Stimulated activated naive CD8-positive, alpha-beta T cell treated with anti-CD3 and anti-CD28 coated beads, Interleukin-15, amount 100 ng/mL, for 72 hours (primary cell): ENCODE measurements around the gene RELN.

Experiments
- ATAC-seq: fragments of 150-1000 bp; cut with Tn5 transposase; 2 replicates; pipeline ENCODE4 v1.10.0; 2021; ENCODE audit warnings: mild to moderate bottlenecking, moderate library complexity
- DNase-seq, 2 donors: peaks; one replicate each; pipeline ENCODE4 v3.0.0; 2021 to 2022
- H3K27ac Mint-ChIP-seq, 2 donors: one replicate each; pipeline ENCODE4 v1.8.0; 2022; ENCODE audit warnings: mild to moderate bottlenecking in 2 of 2, mixed read lengths in 2 of 2, moderate library complexity in 2 of 2
- H3K27me3 Mint-ChIP-seq: one replicate; pipeline ENCODE4 v1.8.0; 2022; ENCODE audit warnings: mixed read lengths
- H3K4me1 Mint-ChIP-seq: one replicate; pipeline ENCODE4 v1.8.0; 2022; ENCODE audit warnings: mild to moderate bottlenecking, mixed read lengths
- H3K4me3 Mint-ChIP-seq, 2 donors: one replicate each; pipeline ENCODE4 v1.8.0; 2022; ENCODE audit warnings: mild to moderate bottlenecking in 2 of 2, mixed read lengths in 2 of 2, moderate library complexity in 1 of 2
- H3K9me3 Mint-ChIP-seq, 2 donors: one replicate each; pipeline ENCODE4 v1.8.0; 2022; ENCODE audit warnings: mixed read lengths in 2 of 2

Gene RELN

GRCh38 chr7:103668279-103668941 is 321.0 kb downstream of the RELN start:
- no peaks in the 10 kb centered on the region for H3K9me3 Mint-ChIP-seq
- no peak for ATAC-seq
- no peak overlapping the region for H3K4me3 Mint-ChIP-seq
- H3K4me1 Mint-ChIP-seq: no peaks in the 10 kb centered on the region
- DNase-seq: no peak
- no peaks in the 10 kb centered on the region for H3K27me3 Mint-ChIP-seq
- no peak overlapping the region for H3K27ac Mint-ChIP-seq

GRCh38 chr7:103666326-103666725 is 323.1 kb downstream of the RELN start:
- no peaks in the 10 kb centered on the region for H3K4me1 Mint-ChIP-seq
- no peaks in the 10 kb centered on the region for H3K9me3 Mint-ChIP-seq
- H3K27me3 Mint-ChIP-seq: no peaks in the 10 kb centered on the region

GRCh38 chr7:103664577-103664976 is 324.9 kb downstream of the RELN start:
- no peak for ATAC-seq
- no peak overlapping the region for H3K27ac Mint-ChIP-seq
- no peaks in the 10 kb centered on the region for H3K9me3 Mint-ChIP-seq
- H3K4me3 Mint-ChIP-seq: no peak overlapping the region
- no peaks in the 10 kb centered on the region for H3K4me1 Mint-ChIP-seq
- no peaks in the 10 kb centered on the region for H3K27me3 Mint-ChIP-seq
- no peak for DNase-seq

More at GRCh38 chr7:103666326-103666725, 323.1 kb downstream of the RELN start:
- no peak overlapping the region for H3K27ac Mint-ChIP-seq
- no peak overlapping the region for H3K4me3 Mint-ChIP-seq
- DNase-seq (no peak), ATAC-seq (no peak)

- ATAC-seq (no peak), DNase-seq (no peak)
- Mint-ChIP-seq H3K9me3 (no peaks in the 10 kb centered on the region), H3K27me3 (no peaks in the 10 kb centered on the region), H3K4me3 (no peak overlapping the region), H3K4me1 (no peaks in the 10 kb centered on the region), H3K27ac (no peak overlapping the region)
These were observed 328.7 kb downstream of the RELN start for GRCh38 chr7:103660455-103661371.

GRCh38 chr7:103658055-103659005 is 331.1 kb downstream of the RELN start:
- no peak for ATAC-seq
- Mint-ChIP-seq H3K9me3 (no peaks in the 10 kb centered on the region), H3K27me3 (no peaks in the 10 kb centered on the region), H3K4me1 (no peaks in the 10 kb centered on the region), H3K27ac (no peak overlapping the region), H3K4me3 (no peak overlapping the region)
- no peak for DNase-seq

- Mint-ChIP-seq H3K9me3 (no peaks in the 10 kb centered on the region), H3K27me3 (no peaks in the 10 kb centered on the region), H3K4me3 (no peak overlapping the region), H3K27ac (no peak overlapping the region), H3K4me1 (no peaks in the 10 kb centered on the region)
- no peak for ATAC-seq
- no peak for DNase-seq
These were observed 332.0 kb downstream of the RELN start for GRCh38 chr7:103657474-103657894.

- Mint-ChIP-seq H3K27ac (no peak overlapping the region), H3K4me3 (no peak overlapping the region), H3K27me3 (no peaks in the 10 kb centered on the region), H3K4me1 (no peaks in the 10 kb centered on the region), H3K9me3 (no peaks in the 10 kb centered on the region)
- DNase-seq (no peak), ATAC-seq (no peak)
These were observed 333.2 kb downstream of the RELN start for GRCh38 chr7:103656221-103656620.

GRCh38 chr7:103651593-103652377 is 337.7 kb downstream of the RELN start:
- H3K27ac Mint-ChIP-seq: no peak overlapping the region
- no peaks in the 10 kb centered on the region for H3K27me3 Mint-ChIP-seq
- peaks cover 0 to 13% of the 10 kb centered on the region in 2 donors for H3K9me3 Mint-ChIP-seq
- no peak overlapping the region for H3K4me3 Mint-ChIP-seq
- ATAC-seq: no peak
- no peak for DNase-seq
- H3K4me1 Mint-ChIP-seq: no peaks in the 10 kb centered on the region

- no peak for DNase-seq
- no peak for ATAC-seq
- Mint-ChIP-seq H3K27me3 (no peaks in the 10 kb centered on the region), H3K4me1 (no peaks in the 10 kb centered on the region), H3K27ac (no peak overlapping the region), H3K9me3 (peaks cover 5 to 21% of the 10 kb centered on the region in 2 donors), H3K4me3 (no peak overlapping the region)
These were observed 340.4 kb downstream of the RELN start for GRCh38 chr7:103649052-103649451.

GRCh38 chr7:103648135-103648534 is 341.3 kb downstream of the RELN start:
- peaks cover 8 to 21% of the 10 kb centered on the region in 2 donors for H3K9me3 Mint-ChIP-seq
- H3K4me1 Mint-ChIP-seq: no peaks in the 10 kb centered on the region
- no peak overlapping the region for H3K4me3 Mint-ChIP-seq
- ATAC-seq (no peak), DNase-seq (no peak)
- H3K27me3 Mint-ChIP-seq: no peaks in the 10 kb centered on the region
- no peak overlapping the region for H3K27ac Mint-ChIP-seq

- Mint-ChIP-seq H3K9me3 (peaks cover 9 to 21% of the 10 kb centered on the region in 2 donors), H3K4me1 (no peaks in the 10 kb centered on the region), H3K27ac (no peak overlapping the region), H3K4me3 (no peak overlapping the region), H3K27me3 (no peaks in the 10 kb centered on the region)
- ATAC-seq: no peak
- DNase-seq: no peak
These were observed 345.1 kb downstream of the RELN start for GRCh38 chr7:103644319-103644718.

GRCh38 chr7:103640031-103640779 is 349.3 kb downstream of the RELN start:
- Mint-ChIP-seq H3K4me1 (no peaks in the 10 kb centered on the region), H3K4me3 (no peak overlapping the region), H3K27ac (no peak overlapping the region), H3K9me3 (peaks cover 0 to 4% of the 10 kb centered on the region in 2 donors), H3K27me3 (no peaks in the 10 kb centered on the region)
- DNase-seq: no peak
- no peak for ATAC-seq

GRCh38 chr7:103637726-103638125 is 351.7 kb downstream of the RELN start:
- Mint-ChIP-seq H3K9me3 (no peaks in the 10 kb centered on the region), H3K27me3 (no peaks in the 10 kb centered on the region), H3K27ac (no peak overlapping the region), H3K4me1 (no peaks in the 10 kb centered on the region), H3K4me3 (no peak overlapping the region)
- ATAC-seq (no peak), DNase-seq (no peak)

GRCh38 chr7:103637094-103637493 is 352.4 kb downstream of the RELN start:
- DNase-seq (no peak), ATAC-seq (no peak)
- no peak overlapping the region for H3K27ac Mint-ChIP-seq

More at GRCh38 chr7:103637094-103637493, 352.4 kb downstream of the RELN start:
- H3K9me3 Mint-ChIP-seq: no peaks in the 10 kb centered on the region
- H3K4me1 Mint-ChIP-seq: no peaks in the 10 kb centered on the region
- no peak overlapping the region for H3K4me3 Mint-ChIP-seq
- no peaks in the 10 kb centered on the region for H3K27me3 Mint-ChIP-seq
